B cell (primary cell): ENCODE measurements around the gene GFI1B. TPM values are rescaled to one million over a fixed set of nuclear protein-coding genes. Genes with fewer than 3 reads are reported as not detected.

Source experiments
- ATAC-seq: fragments of 200-7000 bp; cut with Tn5 transposase; one replicate; pipeline ENCODE4 v1.10.0; 2021; ENCODE audit warnings: low read depth, mild to moderate bottlenecking, moderate number of reproducible peaks, moderate library complexity
- CTCF ChIA-PET: fragments of 350-600 bp; sonication (Branson Sonifier 250); formaldehyde crosslinking; loops from one replicate; lab custom pipeline; 2021; ENCODE audit warnings: antibody characterized with exemption, inconsistent platforms; lab: Charles Lee
- POLR2A ChIA-PET: fragments of 350-600 bp; sonication (Branson Sonifier 250); formaldehyde crosslinking; loops from one replicate; lab custom pipeline; 2021; ENCODE audit warnings: antibody characterized with exemption; lab: Charles Lee
- DNase-seq: peaks from one replicate; pipeline ENCODE4 v3.0.0; 2013
- H2AFZ ChIP-seq: 2 replicates; pipeline ENCODE4 v1.6.1; 2012; ENCODE audit warnings: mild to moderate bottlenecking, low read depth, low read length; ENCODE audit not compliant: insufficient read depth, poor library complexity, severe bottlenecking
- H3K27ac ChIP-seq, 2 donors: 1 replicate in 1 of 2; 2 replicates in 1 of 2; pipeline ENCODE4 v1.5.1; 2012 to 2013; ENCODE audit warnings: low read length in 2 of 2, mild to moderate bottlenecking in 2 of 2, moderate library complexity in 1 of 2
- H3K27me3 ChIP-seq, 4 experiments: fragments of 200-600 bp in 1 of 4; sonication (generic) in 1 of 4; replicated peaks in 1 of 4; 1 replicate in 2 of 4; 2 replicates in 2 of 4; pipeline versions ENCODE4 v1.6.1 to v1.7.0; 2013 to 2016; ENCODE audit warnings: low read length in 3 of 4, mild to moderate bottlenecking in 2 of 4, mixed read lengths in 1 of 4, moderate library complexity in 1 of 4; ENCODE audit not compliant: insufficient read depth in 4 of 4, control insufficient read depth in 3 of 4; ENCODE audit errors: control extremely low read depth in 1 of 4
- H3K36me3 ChIP-seq, 2 experiments: replicated peaks in 1 of 2; 1 replicate in 1 of 2; 2 replicates in 1 of 2; pipeline versions ENCODE4 v1.6.1 to v1.7.1; 2013; ENCODE audit warnings: low read length in 1 of 2; ENCODE audit not compliant: insufficient read depth in 2 of 2, control insufficient read depth in 1 of 2; ENCODE audit errors: control extremely low read depth in 1 of 2, extremely low read depth in 1 of 2
- H3K4me1 ChIP-seq, 2 donors: fragments of 200-600 bp in 1 of 2; sonication (generic) in 1 of 2; 1 replicate in 1 of 2; 2 replicates in 1 of 2; pipeline versions ENCODE4 v1.5.1 to v1.6.1; 2013 to 2017; ENCODE audit warnings: low read length in 2 of 2; ENCODE audit not compliant: control insufficient read depth in 2 of 2, insufficient read depth in 2 of 2
- H3K4me2 ChIP-seq: replicated peaks from 2 replicates; pipeline ENCODE3; 2012; ENCODE audit warnings: mild to moderate bottlenecking, low read depth, low read length; ENCODE audit not compliant: poor library complexity, severe bottlenecking
- H3K4me3 ChIP-seq, 5 experiments: fragments of 200-600 bp in 1 of 5; sonication (generic) in 1 of 5; 1 replicate in 3 of 5; 2 replicates in 2 of 5; pipeline versions ENCODE4 v1.5.1 to v1.7.0; 2011 to 2016; ENCODE audit warnings: low read length in 4 of 5, mild to moderate bottlenecking in 4 of 5, low read depth in 2 of 5, control low read depth in 1 of 5, moderate library complexity in 1 of 5; ENCODE audit not compliant: insufficient read depth in 1 of 5; ENCODE audit errors: control extremely low read depth in 1 of 5, extremely low read depth in 1 of 5
- H3K79me2 ChIP-seq: fragments of 200-600 bp; sonication (generic); one replicate; pipeline ENCODE4 v1.6.0; 2016; ENCODE audit warnings: low read length; ENCODE audit not compliant: control insufficient read depth, insufficient read depth
- H3K9ac ChIP-seq: fragments of 200-600 bp; sonication (generic); 2 replicates; pipeline ENCODE4 v1.6.1; 2017; ENCODE audit warnings: mild to moderate bottlenecking, low read length, moderate library complexity
- H3K9me3 ChIP-seq, 3 donors: one replicate each; pipeline versions ENCODE4 v1.6.1 to v1.7.1; 2013; ENCODE audit warnings: low read length in 2 of 3; ENCODE audit not compliant: control insufficient read depth in 2 of 3, insufficient read depth in 1 of 3; ENCODE audit errors: control extremely low read depth in 1 of 3
- H4K20me1 ChIP-seq: 2 replicates; pipeline ENCODE4 v1.6.0; 2012; ENCODE audit warnings: mild to moderate bottlenecking, low read length; ENCODE audit not compliant: insufficient read depth, control insufficient read depth, poor library complexity, severe bottlenecking
- H3K27ac Mint-ChIP-seq: one replicate; pipeline ENCODE4 v1.8.0; 2021; ENCODE audit warnings: mixed read lengths
- H3K27me3 Mint-ChIP-seq: one replicate; pipeline ENCODE4 v1.8.0; 2021; ENCODE audit warnings: mixed read lengths
- H3K4me1 Mint-ChIP-seq: one replicate; pipeline ENCODE4 v1.8.0; 2021; ENCODE audit warnings: mixed read lengths
- H3K4me3 Mint-ChIP-seq: one replicate; pipeline ENCODE4 v1.8.0; 2021; ENCODE audit warnings: mixed read lengths
- H3K9me3 Mint-ChIP-seq: one replicate; pipeline ENCODE4 v1.8.0; 2022; ENCODE audit warnings: mixed read lengths; ENCODE audit not compliant: insufficient read depth
- CTCF ChIP-seq: fragments of 200-600 bp; IDR thresholded peaks from one replicate; pipeline ENCODE4 v1.8.0; 2022; ENCODE audit warnings: antibody characterized with exemption, mild to moderate bottlenecking
- EZH2 ChIP-seq: IDR thresholded peaks from 2 replicates; pipeline ENCODE4 v1.6.1; 2012; ENCODE audit warnings: borderline replicate concordance, low read depth, mild to moderate bottlenecking, moderate library complexity, low read length; ENCODE audit not compliant: insufficient read depth, poor library complexity, severe bottlenecking
- whole genome bisulfite sequencing: methylation state at CpG from one replicate; pipeline ENCODE4 v1.1.5; 2013; ENCODE audit warnings: missing lambda C conversion rate; ENCODE audit not compliant: insufficient coverage; 5-methylcytosine and 5-hydroxymethylcytosine counted together
- intact Hi-C: fragments of 100-400 bp; cut with micrococcal nuclease; formaldehyde crosslinking; loops from one replicate; pipeline ENCODE4 v1.10.0; 2022
- polyA plus RNA-seq: library from polyadenylated mRNA; depleted of rRNA; stranded (reverse); fragments of >200 nt; gene quantifications from 2 replicates; pipeline ENCODE4 v1.2.3, GENCODE V29; 2012
- total RNA-seq, 2 donors: library from RNA; stranded (reverse); fragments of 120-200 nt in 1 of 2; gene quantifications; 1 replicate in 1 of 2; 2 replicates in 1 of 2; pipeline versions ENCODE4 v1.2.3 to v1.2.4, GENCODE V29; 2013 to 2022

Gene GFI1B
- total and polyA plus RNA-seq, 2 donors (not counting 1 experiment from before 2014, with no cell fraction given): 0.09 TPM; not detected in 1

GRCh38 chr9:132991351-132992300, 13.1 kb downstream of the GFI1B start:
- H3K9me3 ChIP-seq: no peaks in the 10 kb centered on the region
- no peak overlapping the region for H3K9ac ChIP-seq
- ChIA-PET CTCF (no interaction called here), POLR2A (no interaction called here)
- H3K36me3 ChIP-seq: no peaks in the 10 kb centered on the region
- Mint-ChIP-seq H3K9me3 (no peaks in the 10 kb centered on the region), H3K4me3 (no peak overlapping the region), H3K4me1 (peaks cover 13% of the 10 kb centered on the region), H3K27me3 (peaks cover 43% of the 10 kb centered on the region), H3K27ac (no peak overlapping the region)
- no peak for DNase-seq
- TF ChIP-seq CTCF (no peak), EZH2 (no peak)
- peaks cover 4 to 10% of the 10 kb centered on the region in 2 donors for H3K4me1 ChIP-seq
- WGBS: 2% methylated on average over 16 of the region's 16 CpGs
- no peak overlapping the region for H3K4me2 ChIP-seq
- H3K79me2 ChIP-seq: no peaks in the 10 kb centered on the region
- no peak overlapping the region for H3K4me3 ChIP-seq
- intact Hi-C loops: no loop called here
- no peak overlapping the region for H3K27ac ChIP-seq
- peaks cover 0 to 41% (median 5%) of the 10 kb centered on the region in 4 experiments for H3K27me3 ChIP-seq
- no peak for ATAC-seq
- H4K20me1 ChIP-seq: no peaks in the 10 kb centered on the region
- H2AFZ ChIP-seq: no peak overlapping the region

GRCh38 chr9:132993511-132993939, 15.0 kb downstream of the GFI1B start:
- H3K9ac ChIP-seq: no peak overlapping the region

More at GRCh38 chr9:132993511-132993939, 15.0 kb downstream of the GFI1B start:
- Mint-ChIP-seq H3K27me3 (peaks cover 38% of the 10 kb centered on the region), H3K9me3 (no peaks in the 10 kb centered on the region), H3K4me1 (peaks cover 13% of the 10 kb centered on the region), H3K4me3 (no peak overlapping the region), H3K27ac (no peak overlapping the region)
- WGBS: 53% methylated on average over 14 of the region's 14 CpGs
- Histone ChIP-seq H4K20me1 (no peaks in the 10 kb centered on the region), H3K79me2 (no peaks in the 10 kb centered on the region), H3K27me3 (peaks cover 0 to 41% (median 5%) of the 10 kb centered on the region in 4 experiments), H3K36me3 (no peaks in the 10 kb centered on the region), H3K4me2 (no peak overlapping the region), H2AFZ (no peak overlapping the region), H3K4me3 (no peak overlapping the region), H3K4me1 (peaks cover 4 to 10% of the 10 kb centered on the region in 2 donors), H3K9me3 (no peaks in the 10 kb centered on the region), H3K27ac (no peak overlapping the region)
- TF ChIP-seq EZH2 (no peak), CTCF (no peak)
- ChIA-PET CTCF (interaction anchor here (1.0 to 2.5 kb wide), 2 partner anchors 15 to 28 kb away, joined by 3 to 6 read pairs; partner anchors contain the start of gene GFI1B), POLR2A (no interaction called here)
- intact Hi-C loops: no loop called here
- ATAC-seq (no peak), DNase-seq (no peak)
